ENCODE data around the gene MRPL18.
"Not testable (repeated sequence)": the region's sequence is repeated elsewhere in the genome, so short reads cannot be mapped to it uniquely, and the experiment has no call there.

MRPL18 gene

DNA sequence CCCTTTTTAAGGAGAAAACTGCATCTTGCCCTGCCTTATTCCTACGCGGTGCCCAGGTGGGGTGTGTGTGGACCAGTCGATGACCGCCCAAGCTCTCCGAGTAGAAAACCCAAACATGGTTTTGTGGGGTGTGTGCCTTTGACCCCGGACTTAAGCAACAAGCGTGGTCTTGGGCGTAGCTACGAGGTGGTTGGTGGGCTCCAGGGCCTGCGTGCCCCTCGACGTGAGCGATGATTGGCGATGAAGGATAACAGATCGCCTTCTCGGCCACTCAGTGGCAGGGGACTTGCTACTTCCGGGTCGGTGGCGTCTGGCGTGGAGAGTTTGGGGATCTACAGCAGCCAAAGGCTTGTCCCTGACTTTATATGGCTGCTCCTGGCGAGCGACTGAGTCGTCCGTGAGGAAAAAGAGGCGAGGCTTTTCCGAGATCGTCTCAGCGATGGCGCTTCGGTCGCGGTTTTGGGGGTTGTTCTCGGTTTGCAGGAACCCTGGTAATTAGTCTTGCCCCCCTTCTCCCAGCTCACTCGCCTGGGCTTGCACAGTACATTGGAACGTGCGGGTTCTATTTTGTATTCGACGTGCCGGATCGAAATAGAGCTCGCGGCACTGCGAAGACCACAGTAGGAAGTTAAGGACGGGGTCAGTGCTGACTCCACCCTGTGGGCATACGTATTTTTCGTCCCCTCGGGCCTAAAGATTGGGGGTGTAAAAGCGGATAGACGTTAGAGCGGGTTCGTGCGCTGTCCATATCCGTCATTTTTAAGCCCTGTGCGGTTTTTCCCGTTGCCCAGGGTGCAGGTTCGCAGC, at the start of gene MRPL18:
Gene MRPL18, plus strand, starts transcription at position 319 of the 807 bp plus-strand sequence. Its CDS starts 121 bp downstream, at position 440.
- DNase-seq, result peak; percentile 73 to 88 (median 84)

DNA sequence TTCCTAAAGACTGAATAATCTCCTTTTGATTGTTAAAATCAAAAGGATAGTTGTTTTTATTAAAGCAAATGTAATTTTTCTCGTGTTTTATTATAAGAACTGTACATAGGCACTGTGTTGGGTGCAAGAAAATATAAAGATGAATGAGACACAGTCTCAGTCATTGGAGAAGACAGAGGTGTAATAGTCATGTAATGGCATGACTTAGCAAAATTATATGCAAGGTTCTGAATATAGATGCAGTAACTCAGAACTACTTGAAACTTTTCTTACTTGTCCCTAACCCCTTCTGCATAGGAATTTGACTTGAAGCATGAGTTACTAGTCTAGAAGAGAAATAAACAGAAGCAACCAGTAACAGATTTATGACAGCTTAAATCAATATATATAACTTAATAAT, 48.1 kb upstream of the MRPL18 start:
- no peak for DNase-seq

DNA sequence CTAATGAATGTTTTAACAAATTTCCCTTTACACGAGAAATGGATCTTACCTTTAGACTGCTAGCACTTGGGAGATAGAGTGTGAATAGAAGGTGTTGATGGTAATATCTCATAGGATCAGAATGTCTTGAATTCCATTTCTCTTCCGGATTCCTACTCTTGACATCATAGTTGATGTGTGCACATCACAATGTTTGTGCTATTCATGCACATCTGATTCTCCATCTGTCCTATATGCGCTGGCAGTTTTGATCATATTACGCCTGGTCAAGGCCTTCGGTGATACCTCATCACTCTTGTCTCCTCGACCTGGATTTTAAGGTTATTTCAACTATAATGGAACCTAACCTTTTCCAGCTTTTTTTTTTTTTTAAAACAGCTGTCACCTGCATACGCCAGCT, 45.2 kb upstream of the MRPL18 start:
- DNase-seq, result no peak

DNA sequence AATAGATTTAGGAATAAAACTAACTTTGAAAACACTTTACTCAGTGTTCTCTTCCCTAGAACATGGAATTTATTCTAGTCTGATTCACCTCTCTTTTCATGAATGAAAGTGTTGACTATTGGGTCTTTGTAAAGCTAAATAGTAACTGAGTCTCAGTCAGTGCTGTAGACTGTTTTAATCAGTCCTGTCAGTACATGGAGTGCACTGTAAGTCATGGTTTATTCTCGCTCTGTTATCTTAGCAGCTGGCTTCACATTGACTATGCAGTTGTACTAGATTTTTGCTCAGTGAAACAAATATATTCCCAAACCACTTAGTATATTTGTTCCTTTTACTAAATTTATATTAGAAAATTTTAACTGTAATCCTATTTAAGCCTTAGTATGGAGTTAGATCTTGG, 43.5 kb upstream of the MRPL18 start:
- no peak for DNase-seq

DNA sequence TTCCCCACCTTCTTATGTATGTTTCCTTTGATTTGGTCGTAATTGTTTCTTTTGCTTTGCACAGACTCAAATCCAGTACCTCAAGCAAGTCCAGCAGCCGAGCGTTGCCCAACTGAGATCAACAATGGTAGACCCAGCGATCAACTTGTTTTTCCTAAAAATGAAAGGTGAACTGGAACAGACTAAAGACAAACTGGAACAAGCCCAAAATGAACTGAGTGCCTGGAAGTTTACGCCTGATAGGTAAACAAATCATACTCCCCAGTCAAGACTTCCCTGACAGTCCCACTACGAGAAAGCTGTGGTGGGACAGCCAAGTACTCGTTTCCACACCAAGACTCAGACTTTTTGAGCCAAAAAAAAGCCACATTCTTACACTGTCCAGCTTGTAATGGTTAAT, 42.1 kb upstream of the MRPL18 start:
- DNase-seq, result not testable (repeated sequence)

DNA sequence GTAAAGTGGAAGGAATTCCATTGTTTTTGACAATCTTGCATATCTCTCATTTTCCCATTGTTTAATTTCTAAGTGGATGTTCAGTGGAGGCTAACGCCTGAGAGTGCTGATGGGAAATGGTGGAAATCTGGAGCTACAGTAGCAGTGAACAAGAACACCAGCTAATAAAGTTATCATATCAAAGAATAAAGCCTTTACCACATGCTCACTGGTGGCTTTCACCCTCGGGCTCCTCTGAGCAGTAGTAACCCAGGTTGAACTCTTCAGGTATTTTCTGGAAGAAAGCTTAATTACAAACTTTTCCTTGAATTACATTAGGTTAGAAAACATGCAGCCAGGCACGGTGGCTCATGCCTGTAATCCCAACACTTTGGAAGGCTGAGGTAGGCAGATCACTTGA, 38.8 kb upstream of the MRPL18 start:
- DNase-seq, result no peak

DNA sequence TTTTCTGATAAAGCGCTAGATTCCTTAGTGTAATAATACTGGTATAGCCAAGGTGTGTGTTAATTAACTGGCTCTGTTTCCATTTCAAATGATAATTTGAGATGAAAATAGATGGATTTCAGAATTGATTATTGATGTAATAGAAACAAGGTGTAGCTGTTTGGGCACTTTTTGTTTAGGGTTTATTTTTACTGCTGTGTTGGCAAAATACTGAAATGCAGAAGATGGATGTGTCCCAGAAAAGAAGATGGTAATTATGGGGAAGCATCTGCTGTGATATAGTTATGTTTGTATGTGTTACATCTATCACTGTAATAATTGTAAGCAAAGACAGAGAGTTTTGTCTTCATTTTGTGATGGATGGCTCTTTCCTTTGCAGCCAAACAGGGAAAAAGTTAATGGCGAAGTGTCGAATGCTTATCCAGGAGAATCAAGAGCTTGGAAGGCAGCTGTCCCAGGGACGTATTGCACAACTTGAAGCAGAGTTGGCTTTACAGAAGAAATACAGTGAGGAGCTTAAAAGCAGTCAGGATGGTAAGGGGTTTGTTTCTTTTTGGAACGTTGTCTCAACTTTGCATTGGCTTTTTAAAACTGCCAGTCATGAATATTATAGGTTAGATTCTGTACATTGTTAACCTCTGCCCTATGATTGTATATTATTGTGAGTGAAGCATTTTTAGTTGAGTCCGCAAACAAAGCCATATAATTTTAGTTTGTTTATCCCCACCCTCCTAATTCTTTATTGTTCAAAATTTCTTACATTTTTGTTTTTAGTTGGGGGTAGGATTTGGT, 37.0 kb upstream of the MRPL18 start:
- DNase-seq, result no peak

DNA sequence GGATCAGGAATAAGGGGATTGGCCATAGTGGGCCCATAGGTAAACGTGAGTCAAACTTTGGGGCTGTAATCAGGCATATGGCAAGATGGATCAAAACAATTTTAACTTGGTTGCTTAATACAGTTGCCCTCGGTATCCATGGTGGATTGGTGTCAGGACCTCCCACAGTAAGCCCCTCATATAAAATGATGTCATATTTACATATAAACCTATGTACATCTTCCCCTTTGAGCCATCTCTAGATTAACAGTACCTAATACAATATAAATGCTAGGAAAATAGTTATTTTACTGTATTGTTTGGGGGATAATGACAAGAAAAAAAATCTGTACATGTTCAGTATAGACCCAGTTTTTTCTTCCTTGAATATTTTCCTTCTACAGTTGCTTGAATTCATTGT, 35.9 kb upstream of the MRPL18 start:
- no peak for DNase-seq

DNA sequence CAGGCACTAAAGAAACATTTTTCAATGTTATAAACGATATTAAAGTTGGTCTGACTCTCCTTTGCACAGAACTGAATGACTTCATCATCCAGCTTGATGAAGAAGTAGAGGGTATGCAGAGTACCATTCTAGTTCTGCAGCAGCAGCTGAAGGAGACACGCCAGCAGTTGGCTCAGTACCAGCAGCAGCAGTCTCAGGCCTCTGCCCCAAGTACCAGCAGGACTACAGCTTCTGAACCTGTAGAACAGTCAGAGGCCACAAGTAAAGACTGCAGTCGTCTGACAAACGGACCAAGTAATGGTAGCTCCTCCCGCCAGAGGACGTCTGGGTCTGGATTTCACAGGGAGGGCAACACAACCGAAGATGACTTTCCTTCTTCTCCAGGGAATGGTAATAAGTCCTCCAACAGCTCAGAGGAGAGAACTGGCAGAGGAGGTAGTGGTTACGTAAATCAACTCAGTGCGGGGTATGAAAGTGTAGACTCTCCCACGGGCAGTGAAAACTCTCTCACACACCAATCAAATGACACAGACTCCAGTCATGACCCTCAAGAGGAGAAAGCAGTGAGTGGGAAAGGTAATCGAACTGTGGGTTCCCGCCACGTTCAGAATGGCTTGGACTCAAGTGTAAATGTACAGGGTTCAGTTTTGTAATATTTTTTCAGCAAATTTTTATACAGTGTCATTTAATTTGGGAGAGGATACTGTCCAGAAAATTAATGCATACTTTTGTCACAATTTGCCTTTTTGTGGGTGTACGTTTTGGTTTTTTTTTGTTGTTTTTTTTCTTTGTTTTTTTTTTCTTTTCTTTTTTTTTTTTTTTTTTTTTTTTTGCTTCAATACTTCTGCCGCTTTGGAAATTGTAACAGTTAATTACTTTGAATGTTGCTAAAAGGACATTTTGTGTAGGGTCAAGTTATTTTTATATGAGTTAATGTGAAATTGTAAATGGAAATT, 35.0 kb upstream of the MRPL18 start:
- DNase-seq, result no peak

DNA sequence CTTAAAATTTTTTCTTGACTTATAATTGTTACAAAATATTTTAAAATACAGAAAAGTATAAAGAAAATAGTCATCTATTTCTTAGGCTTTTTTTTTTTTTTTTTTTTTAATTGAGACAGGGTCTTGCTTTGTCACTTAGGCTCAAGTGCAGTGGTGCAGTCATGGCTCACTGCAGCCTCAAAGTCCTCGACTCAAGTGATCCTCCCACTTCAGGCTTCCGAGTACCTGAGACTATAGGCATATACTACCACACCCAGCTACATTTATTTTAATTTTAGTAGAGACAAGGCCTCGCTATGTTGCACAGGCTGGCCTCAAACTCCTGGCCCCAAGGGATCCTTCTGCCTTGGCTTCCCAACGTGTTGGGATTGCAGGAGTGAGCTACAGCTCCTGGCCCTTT, 33.8 kb upstream of the MRPL18 start:
- no peak for DNase-seq

DNA sequence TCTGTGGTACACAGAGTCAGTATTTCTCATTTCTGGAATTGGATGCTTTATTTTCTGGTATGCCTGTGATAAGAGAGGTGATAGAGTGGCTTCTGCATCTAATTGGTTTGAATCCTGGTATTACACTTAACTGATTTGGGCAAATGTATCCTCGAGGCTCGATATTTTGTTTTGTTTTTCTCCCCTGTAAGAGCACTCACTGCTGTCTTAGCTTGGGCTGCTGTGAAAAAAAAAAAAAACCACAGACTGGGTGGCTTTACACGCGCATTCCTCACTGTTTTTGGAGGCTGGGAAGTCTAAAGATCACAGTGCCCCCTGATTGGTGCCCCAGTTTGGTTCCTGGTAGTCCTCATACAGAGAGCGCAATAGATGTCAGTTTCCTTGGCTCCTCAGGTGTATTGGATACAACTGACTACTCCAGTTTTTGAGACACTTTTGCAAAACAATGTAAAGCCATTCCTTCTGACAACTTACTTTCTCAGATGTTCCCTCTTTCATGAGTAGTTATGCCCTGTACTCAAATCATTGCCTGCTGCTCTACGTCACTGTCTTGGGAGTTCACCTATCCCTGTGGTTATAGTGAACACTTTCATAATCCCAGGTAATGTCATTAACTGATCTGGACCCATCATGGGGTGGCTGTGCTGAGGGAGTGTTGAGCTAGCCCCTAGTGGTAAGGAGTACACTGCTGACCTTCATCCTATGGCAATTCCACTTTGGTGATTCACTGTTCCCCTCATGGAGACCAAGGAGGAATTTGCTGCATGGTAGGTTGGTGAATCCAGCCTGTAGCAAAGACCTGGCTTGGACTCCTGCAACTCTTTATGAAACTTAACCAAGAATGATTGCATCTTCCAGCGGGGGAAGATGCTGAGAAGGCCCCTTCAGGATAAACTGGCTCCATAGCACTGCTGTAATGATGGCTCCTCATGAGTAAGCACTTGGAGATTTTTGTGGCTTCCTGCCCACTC, 32.0 kb upstream of the MRPL18 start:
- no peak for DNase-seq

DNA sequence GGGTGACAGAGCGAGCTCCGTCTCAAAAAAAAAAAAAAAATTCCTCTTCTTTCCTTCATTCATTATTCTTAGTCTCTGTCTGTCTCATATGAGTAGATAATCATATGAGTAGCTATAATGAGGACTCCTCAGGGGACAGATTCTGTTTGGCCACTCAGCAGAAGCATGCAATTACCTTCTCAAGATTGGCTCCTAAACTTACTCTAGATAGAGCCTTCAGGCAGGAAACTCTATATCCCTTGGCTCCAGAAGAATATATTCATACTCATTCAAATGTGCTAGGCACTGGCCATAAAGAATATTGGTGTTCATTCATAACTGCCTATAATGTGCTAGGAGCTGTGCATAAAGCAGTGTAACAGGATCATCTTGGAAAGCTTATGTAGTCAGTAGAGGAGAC, 30.6 kb upstream of the MRPL18 start:
- DNase-seq, result no peak

DNA sequence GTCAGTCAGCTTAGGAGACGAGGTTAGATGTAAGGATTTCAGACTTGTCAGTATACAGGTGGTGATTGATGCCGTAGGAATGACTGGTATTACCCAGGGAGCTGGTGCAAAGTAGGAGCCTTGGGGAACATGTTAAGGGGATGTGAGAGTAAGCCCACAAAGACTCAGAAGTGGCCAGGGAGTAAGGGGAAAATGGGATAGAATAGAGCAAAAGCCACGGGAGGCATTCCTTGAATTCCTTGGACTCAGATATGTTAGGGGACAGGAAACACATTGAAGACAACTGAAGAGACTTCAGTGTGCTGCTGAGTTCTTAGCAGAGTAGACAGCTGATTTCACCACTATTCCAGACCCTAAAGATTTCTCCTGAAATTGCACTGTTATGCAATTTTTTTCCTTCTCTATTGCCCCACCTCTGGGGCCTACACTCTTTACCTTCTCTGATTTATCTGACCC, 29.6 kb upstream of the MRPL18 start:
- no peak for DNase-seq

DNA sequence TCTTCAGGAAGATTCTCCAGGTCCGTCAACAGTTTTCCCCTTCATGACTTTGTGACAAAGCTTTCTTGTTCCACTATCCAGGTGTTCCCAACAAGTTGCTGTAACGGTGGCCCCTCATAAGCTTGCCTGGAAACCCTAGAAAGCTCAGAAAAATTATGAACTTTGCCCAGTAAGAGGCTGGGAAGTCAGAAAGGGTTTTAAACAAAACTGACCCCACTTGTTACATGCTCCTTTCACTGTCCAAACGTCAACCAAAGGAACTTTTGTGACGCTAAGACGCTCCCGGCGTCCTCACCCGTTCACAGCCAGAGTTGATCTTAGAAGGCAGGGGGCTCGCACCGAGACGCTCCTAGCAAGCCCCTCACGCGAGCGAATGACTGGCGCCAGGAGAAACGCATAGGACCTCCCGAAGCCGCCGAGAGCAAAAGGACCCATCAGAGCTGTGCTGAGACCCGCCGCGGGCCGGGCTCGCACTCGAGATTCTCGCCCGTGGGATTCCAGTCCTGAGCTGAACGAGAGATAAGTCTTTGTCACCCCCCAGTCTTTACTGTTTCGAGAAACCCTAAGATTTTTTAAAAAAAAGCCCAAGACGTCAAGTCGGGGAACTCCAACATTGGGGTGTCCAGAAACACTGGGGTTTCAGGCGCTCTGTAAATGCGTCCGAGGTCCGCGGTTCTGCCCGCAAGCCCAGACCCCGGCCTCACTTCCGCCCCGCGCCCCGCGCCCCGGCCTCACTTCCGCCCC, 29.0 kb upstream of the MRPL18 start:
- DNase-seq, result no peak

DNA sequence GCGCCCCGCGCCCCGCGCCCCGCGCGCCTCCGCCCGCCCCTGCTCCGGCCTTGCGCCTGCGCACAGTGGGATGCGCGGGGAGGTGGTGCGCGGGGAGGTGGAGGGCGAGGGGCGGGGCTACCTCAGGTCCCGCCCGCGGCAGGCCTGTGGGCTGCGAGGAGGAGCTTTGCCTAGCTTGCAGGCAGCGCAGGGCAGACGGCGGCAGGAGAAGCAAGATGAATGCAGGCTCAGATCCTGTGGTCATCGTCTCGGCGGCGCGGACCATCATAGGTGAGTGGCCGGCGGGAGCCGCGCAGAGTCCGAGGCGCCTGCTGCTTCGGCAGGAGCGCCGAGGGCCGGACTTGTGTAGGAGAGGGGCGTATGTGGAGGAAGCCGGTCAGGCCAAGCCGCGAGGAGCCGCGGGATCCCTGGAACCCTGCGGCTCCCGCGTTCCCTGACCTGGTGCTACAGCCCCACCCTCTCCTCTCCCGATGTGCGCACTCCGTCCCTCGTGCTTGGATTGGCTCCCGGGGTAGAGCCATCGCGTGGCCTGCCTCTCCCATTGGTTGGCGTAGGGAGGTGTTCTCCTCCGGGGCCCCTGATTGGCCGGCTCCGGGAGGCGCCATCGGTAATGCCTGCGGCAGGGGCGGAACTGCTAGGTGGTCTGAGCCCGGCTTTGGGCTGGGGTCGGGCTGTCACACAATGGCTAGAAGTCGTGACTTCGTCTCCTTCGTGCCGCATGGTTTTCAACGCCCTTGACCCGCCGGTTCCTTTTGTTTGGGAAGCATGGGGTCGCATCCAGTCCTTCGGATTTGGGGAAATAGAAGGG, 28.2 kb upstream of the MRPL18 start, which contains the start of gene ACAT2:
Gene ACAT2, plus strand, starts transcription at position 173 of the 808 bp plus-strand sequence. Its CDS starts 43 bp downstream, at position 216.
- peak; percentile 87 to 93 (median 90) for DNase-seq

DNA sequence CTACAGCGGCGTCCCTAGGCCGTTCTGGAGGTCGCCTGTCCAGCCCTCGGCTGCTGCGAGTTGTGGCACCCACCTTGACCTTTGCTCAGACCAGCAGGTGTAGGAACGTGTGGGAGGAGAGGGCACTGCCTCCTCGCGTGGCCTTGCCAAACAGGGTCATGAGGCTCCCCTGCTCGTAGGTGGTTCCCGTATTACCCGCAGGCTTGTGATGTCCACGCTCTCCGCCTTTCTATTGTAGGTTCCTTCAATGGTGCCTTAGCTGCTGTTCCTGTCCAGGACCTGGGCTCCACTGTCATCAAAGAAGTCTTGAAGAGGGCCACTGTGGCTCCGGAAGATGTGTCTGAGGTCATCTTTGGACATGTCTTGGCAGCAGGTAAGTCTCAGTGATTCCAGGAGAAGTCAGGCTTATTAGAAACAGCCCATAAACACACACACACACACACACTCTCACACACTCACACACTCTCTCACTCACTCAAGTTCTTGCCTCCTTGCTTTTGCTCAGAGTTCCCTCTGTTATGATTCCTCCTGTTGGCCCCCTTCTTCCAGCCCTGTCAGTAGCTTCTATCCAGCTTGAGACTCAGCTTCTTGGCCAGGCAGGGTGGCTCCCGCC, 27.5 kb upstream of the MRPL18 start:
- peak in 2 of 6 experiments; percentile 39 to 70 for DNase-seq

DNA sequence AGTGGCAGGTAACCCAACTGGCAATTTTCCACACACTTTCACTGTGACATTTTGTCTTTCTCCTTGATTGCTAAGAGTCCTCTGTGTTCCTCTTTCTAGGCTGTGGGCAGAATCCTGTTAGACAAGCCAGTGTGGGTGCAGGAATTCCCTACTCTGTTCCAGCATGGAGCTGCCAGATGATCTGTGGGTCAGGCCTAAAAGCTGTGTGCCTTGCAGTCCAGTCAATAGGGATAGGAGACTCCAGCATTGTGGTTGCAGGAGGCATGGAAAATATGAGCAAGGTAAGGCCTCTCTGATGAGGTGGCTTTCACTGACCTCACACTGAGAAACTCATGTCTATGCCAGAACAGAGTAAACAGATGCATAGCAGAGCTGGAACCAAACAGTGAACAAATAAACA, 23.4 kb upstream of the MRPL18 start:
- no peak for DNase-seq

DNA sequence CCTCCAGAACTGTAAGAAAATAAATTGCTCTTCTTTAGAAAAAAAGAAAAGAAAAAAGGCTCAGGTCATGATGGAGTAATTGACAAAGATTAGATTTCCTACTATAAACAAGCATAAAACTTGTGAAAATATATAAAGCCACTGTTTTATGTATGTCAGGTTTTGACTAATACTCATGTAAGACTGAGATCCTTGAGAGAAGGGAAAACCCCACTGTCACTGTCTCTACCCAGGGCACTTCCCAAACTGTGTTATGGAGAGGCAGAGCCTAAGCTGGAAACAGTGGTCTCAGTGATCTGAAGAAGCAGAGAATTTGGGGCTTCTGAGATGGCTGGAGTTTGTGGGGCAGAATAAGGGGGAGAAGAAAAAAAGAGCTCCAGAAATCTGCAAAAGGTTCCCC, 20.8 kb upstream of the MRPL18 start:
- no peak for DNase-seq

DNA sequence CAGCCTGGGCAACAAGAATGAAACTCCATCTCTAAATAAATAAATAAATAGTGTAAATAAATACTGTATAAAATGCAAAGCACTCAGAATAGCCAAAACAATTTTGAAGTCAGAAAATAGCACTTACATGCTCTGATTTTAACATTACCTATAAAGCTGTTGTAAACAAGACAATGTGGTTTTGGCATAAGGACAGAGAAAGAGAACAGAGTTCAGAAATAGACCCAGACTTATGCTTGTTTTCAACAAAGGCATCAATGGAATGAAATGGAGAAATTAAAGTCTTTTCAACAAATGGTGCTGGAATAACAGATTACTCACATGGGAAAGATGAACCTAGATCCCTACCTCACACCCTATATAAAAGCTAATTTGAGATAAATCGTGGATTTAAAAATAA, 18.1 kb upstream of the MRPL18 start:
- no peak for DNase-seq

Measured in stimulated activated naive CD4-positive, alpha-beta T cell (primary cell).